Measurements from ENCODE around the gene AMOTL2.
A peak's percentile ranks its signal among the peaks of the same experiment; 100 is the strongest.

AMOTL2 gene

DNA sequence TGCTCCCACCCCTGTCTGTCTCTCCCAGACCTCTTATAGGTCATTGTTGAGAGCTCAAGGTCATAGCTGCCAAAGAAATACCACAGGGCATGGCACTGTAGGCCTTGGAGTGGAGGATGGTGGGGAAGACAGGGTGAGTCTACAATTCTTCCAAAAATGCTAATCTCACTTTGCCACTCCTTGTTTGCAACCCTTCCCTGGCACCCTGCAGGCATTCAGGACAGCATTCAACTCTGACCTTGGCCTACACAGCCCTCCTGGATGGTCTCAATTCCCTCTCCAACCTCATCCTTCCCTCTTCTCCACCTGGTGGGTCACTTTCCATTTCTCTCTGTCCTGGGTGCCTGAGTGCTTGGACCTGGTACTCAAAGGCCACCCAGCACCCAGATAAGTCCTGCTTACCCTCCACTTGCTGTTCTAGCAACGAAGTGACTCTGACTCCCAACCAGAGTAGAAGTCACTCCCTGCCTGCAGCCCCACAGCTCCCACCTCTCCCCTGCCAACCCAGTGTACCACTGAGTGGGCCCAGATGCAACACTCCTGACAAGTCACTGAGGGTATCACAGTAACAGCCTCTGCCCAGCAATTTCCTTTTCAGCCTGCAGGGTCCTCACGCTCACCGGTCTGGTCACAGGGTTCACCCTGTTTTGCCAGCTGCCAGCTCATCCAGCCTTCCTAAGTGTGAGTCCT, 36.6 kb downstream of the AMOTL2 start:
- TF ChIP-seq, protein P1, sequence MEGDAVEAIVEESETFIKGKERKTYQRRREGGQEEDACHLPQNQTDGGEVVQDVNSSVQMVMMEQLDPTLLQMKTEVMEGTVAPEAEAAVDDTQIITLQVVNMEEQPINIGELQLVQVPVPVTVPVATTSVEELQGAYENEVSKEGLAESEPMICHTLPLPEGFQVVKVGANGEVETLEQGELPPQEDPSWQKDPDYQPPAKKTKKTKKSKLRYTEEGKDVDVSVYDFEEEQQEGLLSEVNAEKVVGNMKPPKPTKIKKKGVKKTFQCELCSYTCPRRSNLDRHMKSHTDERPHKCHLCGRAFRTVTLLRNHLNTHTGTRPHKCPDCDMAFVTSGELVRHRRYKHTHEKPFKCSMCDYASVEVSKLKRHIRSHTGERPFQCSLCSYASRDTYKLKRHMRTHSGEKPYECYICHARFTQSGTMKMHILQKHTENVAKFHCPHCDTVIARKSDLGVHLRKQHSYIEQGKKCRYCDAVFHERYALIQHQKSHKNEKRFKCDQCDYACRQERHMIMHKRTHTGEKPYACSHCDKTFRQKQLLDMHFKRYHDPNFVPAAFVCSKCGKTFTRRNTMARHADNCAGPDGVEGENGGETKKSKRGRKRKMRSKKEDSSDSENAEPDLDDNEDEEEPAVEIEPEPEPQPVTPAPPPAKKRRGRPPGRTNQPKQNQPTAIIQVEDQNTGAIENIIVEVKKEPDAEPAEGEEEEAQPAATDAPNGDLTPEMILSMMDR (IDR thresholded peaks at IDR 0.05; ENCODE audit: low read depth, low read length) = no peak
- no peak for DNase-seq (ENCODE audit: low read depth in 2 of 2)
- no peak overlapping the region for H3K4me3 ChIP-seq (replicated peaks in 1 of 2; ENCODE audit: low read depth in 2 of 2, low read length in 2 of 2)

DNA sequence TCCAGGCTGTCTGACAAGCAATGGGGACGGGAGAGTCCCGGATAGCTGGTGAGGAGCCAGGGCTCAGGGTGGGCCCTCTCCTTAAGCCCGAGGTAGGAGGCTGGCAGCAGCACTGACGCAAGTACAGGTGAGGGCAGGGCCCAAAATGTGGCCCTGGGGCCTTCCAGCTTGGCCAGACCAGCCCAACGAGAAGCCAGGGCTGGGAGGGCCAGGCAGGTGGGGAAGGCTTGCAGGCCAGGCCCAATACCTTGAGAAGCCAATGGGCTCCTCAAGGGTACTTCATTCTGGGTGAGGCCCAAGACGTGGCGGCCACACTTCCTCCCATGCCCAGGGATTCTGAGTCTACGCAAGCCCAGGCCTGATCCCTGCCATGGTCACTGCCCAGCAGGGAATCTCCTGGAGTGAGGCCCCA, 37.2 kb downstream of the AMOTL2 start:
- TF ChIP-seq, protein P1 (IDR thresholded peaks at IDR 0.05; ENCODE audit: low read depth, low read length) = no peak
- no peak for DNase-seq (ENCODE audit: low read depth in 2 of 2)
- H3K4me3 ChIP-seq (replicated peaks in 1 of 2; ENCODE audit: low read depth in 2 of 2, low read length in 2 of 2) = no peak overlapping the region

GRCh38 chr3:134336587-134336986, 37.7 kb downstream of the AMOTL2 start:
- H3K4me3 ChIP-seq (replicated peaks in 1 of 2; ENCODE audit: low read depth in 2 of 2, low read length in 2 of 2) = no peak overlapping the region
- TF ChIP-seq, protein P1 (IDR thresholded peaks at IDR 0.05; ENCODE audit: low read depth, low read length) = no peak
- peak; percentile 84 to 85 for DNase-seq (ENCODE audit: low read depth in 2 of 2)

GRCh38 chr3:134334901-134335280, 39.4 kb downstream of the AMOTL2 start:
- H3K4me3 ChIP-seq (replicated peaks in 1 of 2; ENCODE audit: low read depth in 2 of 2, low read length in 2 of 2) = no peak overlapping the region
- DNase-seq (ENCODE audit: low read depth in 2 of 2) = no peak
- TF ChIP-seq, protein P1 (IDR thresholded peaks at IDR 0.05; ENCODE audit: low read depth, low read length) = no peak

DNA sequence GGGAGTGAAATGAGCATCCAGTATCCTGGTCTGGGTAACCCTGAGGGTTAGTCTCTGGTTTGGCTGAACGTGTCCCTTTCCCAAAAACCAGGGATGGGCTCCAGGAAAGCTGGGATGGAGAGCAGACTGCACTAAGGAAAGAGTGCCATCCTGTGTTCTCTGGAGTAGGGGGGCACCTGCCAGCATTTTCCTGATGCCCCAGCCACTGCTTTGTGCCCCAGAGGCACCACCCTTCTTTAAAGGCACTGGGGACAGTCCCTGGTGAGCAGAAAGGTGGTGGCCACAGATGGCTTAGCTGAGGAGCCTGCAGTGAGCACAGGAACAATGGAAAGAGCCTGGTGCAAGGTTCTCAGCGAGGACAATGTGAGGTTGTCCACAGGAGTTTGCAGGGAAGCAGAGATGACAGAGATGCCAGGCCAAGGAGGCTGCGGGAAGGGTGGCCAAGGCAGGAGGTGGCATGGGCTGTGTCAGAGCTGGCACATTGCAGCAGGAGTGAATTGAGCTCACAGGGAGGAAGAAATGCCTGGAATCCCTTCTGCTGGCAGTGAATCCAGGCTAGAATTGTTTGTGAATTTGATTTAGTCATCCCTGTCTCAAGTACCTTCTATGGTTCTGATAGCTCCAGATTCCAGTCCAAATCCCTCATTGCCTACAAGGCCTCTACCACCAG, 39.9 kb downstream of the AMOTL2 start:
- no peak overlapping the region for H3K4me3 ChIP-seq (replicated peaks in 1 of 2; ENCODE audit: low read depth in 2 of 2, low read length in 2 of 2)
- TF ChIP-seq, protein P1 (IDR thresholded peaks at IDR 0.05; ENCODE audit: low read depth, low read length) = no peak
- DNase-seq (ENCODE audit: low read depth in 2 of 2) = peak in 1 of 2 donors; percentile 66

DNA sequence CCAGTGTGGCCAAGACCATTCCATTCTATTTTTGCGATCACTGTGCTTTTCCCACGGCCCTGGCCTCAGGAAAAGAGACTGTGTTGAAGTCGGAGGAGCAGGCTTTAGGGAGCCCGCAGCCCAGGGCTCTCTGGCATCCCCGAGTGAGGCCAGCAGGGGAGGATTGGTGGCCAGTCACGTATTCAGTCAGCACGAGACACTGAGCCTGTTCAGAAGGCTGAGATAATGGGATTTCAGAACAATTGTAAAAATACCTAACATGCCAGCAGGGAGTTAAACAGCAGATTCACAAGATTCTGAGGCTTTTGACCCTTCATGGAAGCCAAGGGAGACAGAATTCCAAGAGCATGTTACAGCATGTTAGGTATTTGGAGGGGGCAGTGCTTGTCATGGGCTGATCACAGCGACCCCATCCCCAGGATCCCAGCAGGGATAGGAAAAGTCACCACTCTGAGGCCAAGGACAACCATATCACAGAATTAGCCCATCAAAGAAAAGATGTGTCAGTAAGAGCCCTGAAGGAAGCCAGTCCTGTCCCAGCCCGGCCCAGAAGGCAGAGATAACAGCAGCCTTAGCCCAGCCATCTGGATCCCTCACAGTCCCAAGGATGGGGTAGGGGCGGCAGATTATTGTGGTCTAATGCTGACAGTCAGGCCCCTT, 40.6 kb downstream of the AMOTL2 start:
- no peak overlapping the region for H3K4me3 ChIP-seq (replicated peaks in 1 of 2; ENCODE audit: low read depth in 2 of 2, low read length in 2 of 2)
- peak; percentile 82 to 84 for DNase-seq (ENCODE audit: low read depth in 2 of 2)
- TF ChIP-seq, protein P1 (IDR thresholded peaks at IDR 0.05; ENCODE audit: low read depth, low read length) = peak; percentile 57

Data from cardiac fibroblast (primary cell).